HG02981 (cell line): ENCODE measurements around the gene MYLK.
"Not testable (repeated sequence)": the region's sequence is repeated elsewhere in the genome, so short reads cannot be mapped to it uniquely, and the experiment has no call there.

Experiments
- ATAC-seq: cut with Tn5 transposase; IDR thresholded peaks from one replicate; pipeline ENCODE4 v1.9.1; 2021; ENCODE audit warnings: mild to moderate bottlenecking, moderate library complexity; ENCODE audit not compliant: unreplicated experiment

MYLK gene

GRCh38 chr3:123629747-123630047, 254.4 kb downstream of the MYLK start:
- no peak for ATAC-seq

GRCh38 chr3:123628996-123629746, 255.0 kb downstream of the MYLK start:
- no peak for ATAC-seq

GRCh38 chr3:123627673-123628670, 256.2 kb downstream of the MYLK start:
- no peak for ATAC-seq

- ATAC-seq = no peak
Observed at GRCh38 chr3:123626881-123627280, 257.3 kb downstream of the MYLK start.

GRCh38 chr3:123624302-123624701, 259.8 kb downstream of the MYLK start:
- ATAC-seq = no peak

- no peak for ATAC-seq
Observed at GRCh38 chr3:123623346-123623880, 260.7 kb downstream of the MYLK start.

- no peak for ATAC-seq
Observed at GRCh38 chr3:123622766-123623165, 261.4 kb downstream of the MYLK start.

- ATAC-seq = no peak
Observed at GRCh38 chr3:123621850-123622189, 262.3 kb downstream of the MYLK start.

- no peak for ATAC-seq
Observed at GRCh38 chr3:123621186-123621849, 262.8 kb downstream of the MYLK start.

- ATAC-seq = no peak
Observed at GRCh38 chr3:123620343-123620742, 263.8 kb downstream of the MYLK start.

- no peak for ATAC-seq
Observed at GRCh38 chr3:123618768-123619484, 265.2 kb downstream of the MYLK start.

- no peak for ATAC-seq
Observed at GRCh38 chr3:123618076-123618708, 265.9 kb downstream of the MYLK start.

GRCh38 chr3:123616593-123616992, 267.5 kb downstream of the MYLK start:
- ATAC-seq = no peak

- ATAC-seq = no peak
Observed at GRCh38 chr3:123613543-123613942, 270.6 kb downstream of the MYLK start.

- not testable (repeated sequence) for ATAC-seq
Observed at GRCh38 chr3:123611674-123612073, 272.5 kb downstream of the MYLK start.

- no peak for ATAC-seq
Observed at GRCh38 chr3:123611082-123611481, 273.1 kb downstream of the MYLK start.

GRCh38 chr3:123610331-123610730, 273.8 kb downstream of the MYLK start:
- peak; percentile 76 for ATAC-seq

- no peak for ATAC-seq
Observed at GRCh38 chr3:123609063-123609462, 275.1 kb downstream of the MYLK start.

GRCh38 chr3:123608263-123608937, 275.7 kb downstream of the MYLK start:
- no peak for ATAC-seq

- ATAC-seq = no peak
Observed at GRCh38 chr3:123606527-123606926, 277.6 kb downstream of the MYLK start.
